Coronary artery (tissue), 2 donors: Measurements from ENCODE around the gene CTDP1.

ENCODE experiments used
- DNase-seq: peaks from one replicate; pipeline ENCODE4 v3.0.0-alpha.2; 2017; ENCODE audit warnings: low spot score
- H3K27ac ChIP-seq, 2 donors: fragments of 200-600 bp; sonication (generic); one replicate each; pipeline ENCODE4 v1.5.1; 2016 to 2019
- H3K4me3 ChIP-seq: fragments of 200-600 bp; sonication (generic); 2 replicates; pipeline ENCODE4 v1.5.1; 2016; ENCODE audit warnings: mild to moderate bottlenecking, moderate library complexity
- TF ChIP-seq, protein P1 (sequence below): fragments of 200-600 bp; sonication (generic); IDR thresholded peaks from one replicate; pipeline ENCODE4 v1.5.1; 2019; ENCODE audit warnings: antibody characterized with exemption

The CTDP1 gene

DNA sequence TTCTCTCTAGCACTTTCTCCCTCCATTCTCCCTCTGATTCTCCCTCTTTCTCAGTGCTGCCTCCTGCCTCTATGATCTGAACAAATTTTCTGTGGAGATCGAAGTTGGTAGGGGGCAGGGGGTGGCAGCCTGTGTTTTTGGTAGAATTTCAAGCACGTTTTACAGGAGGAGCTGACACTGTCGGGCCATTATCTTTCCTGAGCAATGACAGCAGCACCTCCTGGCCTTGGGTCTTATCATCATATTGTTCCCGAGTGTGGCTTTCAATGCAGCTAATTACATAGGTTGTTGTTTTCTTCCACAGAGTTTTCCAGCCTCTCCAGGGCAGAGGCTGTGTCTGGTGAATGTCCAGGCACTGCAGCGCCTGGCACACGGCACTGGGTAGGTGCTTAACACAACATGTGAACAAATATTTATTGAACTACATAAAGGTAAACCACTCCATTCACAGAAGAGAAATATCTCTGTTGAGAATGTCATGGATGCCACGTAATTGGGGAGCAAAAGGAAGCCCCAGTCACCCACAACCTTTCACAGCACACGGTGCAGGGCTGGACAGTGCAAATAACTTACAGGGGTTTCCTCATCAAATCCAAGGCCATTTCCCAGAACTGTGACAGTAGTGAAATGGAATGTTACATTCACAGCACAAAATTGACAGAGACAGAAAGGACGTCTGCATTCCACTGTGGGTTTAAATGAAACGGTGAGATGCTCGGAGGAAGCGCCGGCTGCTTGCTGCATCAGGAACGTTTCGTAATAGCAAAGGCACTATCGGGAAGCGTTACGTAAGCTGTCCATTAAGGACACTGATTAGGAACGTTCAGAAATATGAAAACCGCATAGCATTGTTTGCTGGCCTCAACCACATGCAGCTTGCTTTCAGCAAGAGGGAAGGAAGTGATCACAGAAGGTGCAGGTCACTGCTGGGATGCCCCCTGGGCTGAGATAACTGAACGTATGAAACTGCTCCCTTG, 111.7 kb downstream of the CTDP1 start:
- Histone ChIP-seq H3K4me3 (peak overlapping the region; percentile 43), H3K27ac (no peak overlapping the region)
- DNase-seq: no peak
- TF ChIP-seq, protein P1, sequence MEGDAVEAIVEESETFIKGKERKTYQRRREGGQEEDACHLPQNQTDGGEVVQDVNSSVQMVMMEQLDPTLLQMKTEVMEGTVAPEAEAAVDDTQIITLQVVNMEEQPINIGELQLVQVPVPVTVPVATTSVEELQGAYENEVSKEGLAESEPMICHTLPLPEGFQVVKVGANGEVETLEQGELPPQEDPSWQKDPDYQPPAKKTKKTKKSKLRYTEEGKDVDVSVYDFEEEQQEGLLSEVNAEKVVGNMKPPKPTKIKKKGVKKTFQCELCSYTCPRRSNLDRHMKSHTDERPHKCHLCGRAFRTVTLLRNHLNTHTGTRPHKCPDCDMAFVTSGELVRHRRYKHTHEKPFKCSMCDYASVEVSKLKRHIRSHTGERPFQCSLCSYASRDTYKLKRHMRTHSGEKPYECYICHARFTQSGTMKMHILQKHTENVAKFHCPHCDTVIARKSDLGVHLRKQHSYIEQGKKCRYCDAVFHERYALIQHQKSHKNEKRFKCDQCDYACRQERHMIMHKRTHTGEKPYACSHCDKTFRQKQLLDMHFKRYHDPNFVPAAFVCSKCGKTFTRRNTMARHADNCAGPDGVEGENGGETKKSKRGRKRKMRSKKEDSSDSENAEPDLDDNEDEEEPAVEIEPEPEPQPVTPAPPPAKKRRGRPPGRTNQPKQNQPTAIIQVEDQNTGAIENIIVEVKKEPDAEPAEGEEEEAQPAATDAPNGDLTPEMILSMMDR: no peak

DNA sequence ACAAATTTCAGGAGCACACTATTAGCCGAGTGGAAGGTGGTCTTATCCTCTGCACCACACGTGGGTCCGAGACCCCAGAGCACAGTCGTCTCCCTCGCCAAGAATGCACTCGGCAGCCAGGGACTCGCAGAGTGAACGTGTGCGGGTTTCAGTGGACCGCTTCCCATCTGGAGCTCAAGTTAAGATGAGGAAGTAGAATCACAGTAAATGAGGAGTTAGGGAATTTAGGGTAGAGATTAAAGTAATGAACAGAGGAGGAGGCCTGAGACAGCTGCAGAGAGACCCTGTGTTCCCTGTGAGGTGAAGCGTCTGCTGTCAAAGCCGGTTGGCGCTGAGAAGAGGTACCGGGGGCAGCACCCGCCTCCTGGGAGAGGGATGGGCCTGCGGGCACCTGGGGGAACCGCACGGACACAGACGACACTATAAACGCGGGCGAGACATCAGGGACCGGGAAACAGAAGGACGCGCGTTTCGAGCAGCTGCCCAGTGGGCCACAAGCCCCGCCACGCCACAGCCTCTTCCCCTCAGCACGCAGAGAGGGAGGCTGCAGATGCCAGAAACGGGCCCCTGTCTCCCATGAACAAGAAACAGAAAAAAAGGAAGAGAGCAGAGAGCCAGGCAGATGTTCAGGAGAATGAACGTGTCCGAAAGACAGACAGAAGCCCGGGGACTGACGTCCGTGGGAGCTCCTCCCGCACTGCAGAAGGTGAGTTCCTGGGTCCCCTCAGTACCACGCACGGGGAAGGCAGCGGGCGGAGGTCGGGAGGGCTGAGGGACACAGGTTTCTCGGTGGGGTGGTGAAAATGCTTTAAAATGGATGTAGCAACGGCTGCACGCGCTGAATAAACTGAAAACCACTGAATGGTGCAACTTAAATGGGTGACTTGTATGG, 112.7 kb downstream of the CTDP1 start:
- peak overlapping the region; percentile 43 for H3K4me3 ChIP-seq
- DNase-seq: no peak
- TF ChIP-seq, protein P1: no peak
- no peak overlapping the region for H3K27ac ChIP-seq

DNA sequence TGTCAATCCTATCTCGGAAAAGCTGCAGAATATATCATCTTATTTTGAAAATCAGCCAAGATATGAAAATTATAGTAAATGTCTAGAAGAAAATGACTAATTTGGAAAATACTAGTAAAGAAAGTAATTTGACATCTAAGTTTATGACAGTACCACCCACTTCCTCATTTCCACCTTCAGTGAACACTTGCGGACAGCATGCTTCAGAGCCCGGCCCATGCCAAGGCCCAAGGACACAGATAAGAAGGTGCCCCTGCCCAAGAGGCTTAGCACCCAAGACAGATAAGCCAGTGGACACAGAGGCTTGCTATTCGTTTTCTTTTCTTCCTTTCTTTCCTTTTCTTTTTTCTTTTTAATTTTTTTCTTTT, 113.4 kb downstream of the CTDP1 start:
- TF ChIP-seq, protein P1: no peak
- DNase-seq: no peak
- Histone ChIP-seq H3K27ac (no peak overlapping the region), H3K4me3 (no peak overlapping the region)

DNA sequence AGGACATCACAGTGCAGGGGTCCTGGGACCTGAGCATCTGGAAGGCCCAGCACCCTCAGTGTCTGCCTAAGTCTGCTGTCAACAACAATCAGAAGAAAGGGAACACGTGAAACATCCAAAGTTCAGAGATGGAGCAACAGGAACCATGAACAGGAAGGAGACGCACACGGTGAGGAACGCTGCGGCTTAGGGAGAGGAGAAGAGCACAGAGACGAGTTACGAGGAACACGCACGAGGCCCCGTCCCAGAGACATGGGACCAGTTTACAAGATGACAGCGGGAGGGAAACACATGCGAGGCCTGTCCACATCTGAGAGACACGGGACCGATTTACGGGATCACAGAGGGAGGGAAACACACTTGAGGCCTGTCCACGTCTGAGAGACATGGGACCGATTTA, 115.2 kb downstream of the CTDP1 start:
- TF ChIP-seq, protein P1: no peak
- no peak for DNase-seq
- Histone ChIP-seq H3K4me3 (no peak overlapping the region), H3K27ac (no peak overlapping the region)

DNA sequence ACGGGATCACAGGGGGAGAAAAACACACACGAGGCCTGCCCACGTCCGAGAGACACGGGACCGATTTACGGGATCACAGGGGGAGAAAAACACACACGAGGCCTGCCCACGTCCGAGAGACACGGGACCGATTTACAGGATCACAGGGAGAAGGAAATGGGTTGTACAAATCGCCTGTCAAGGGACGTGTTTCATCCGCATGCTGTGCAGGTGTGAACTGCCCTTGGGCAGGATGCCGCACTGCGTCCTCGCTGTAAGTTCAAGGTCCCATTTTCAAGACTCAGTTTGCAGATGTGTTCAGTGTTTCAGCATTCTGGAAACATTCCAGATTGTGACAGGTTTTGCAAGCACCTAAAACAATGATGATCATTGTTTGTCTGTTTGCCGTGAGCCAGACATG, 115.8 kb downstream of the CTDP1 start:
- H3K4me3 ChIP-seq: no peak overlapping the region
- no peak overlapping the region for H3K27ac ChIP-seq
- TF ChIP-seq, protein P1: no peak
- DNase-seq: no peak

DNA sequence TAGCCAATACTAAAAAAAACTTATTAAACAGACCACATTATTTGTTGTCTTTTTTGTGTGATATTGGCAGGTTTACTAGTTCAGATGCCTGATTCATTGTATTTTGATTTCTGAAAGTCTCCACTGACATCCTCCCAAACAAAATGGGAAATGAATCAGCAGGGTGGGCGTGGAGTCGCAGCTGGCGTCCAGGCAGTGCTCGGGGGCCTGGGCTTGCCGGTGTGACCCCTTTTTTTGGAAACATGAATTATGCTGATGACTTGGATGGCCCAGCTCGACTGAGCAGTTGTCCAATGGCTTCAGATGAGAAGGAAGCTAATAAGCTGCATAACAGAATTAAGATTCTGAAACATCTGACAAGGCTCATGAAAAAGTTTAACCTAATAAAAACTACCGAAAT, 116.4 kb downstream of the CTDP1 start:
- no peak for DNase-seq
- no peak overlapping the region for H3K27ac ChIP-seq

More for the DNA sequence above, 116.4 kb downstream of the CTDP1 start:
- TF ChIP-seq, protein P1: no peak
- no peak overlapping the region for H3K4me3 ChIP-seq
